Activated CD4-positive, CD25-positive, alpha-beta regulatory T cell treated with anti-CD3 and anti-CD28 coated beads, Interleukin-2, amount 50 U/mL, for 16 hours (primary cell): ENCODE measurements around the gene DECR2.
A peak's percentile ranks its signal among the peaks of the same experiment; 100 is the strongest.
"Not testable (repeated sequence)": the region's sequence is repeated elsewhere in the genome, so short reads cannot be mapped to it uniquely, and the experiment has no call there.

Source experiments
- DNase-seq: peaks from one replicate; pipeline ENCODE4 v3.0.0-alpha.2; 2020; ENCODE audit warnings: low read depth, low spot score

Gene DECR2

GRCh38 chr16:379183-379960 is 22.3 kb upstream of the DECR2 start:
- no peak for DNase-seq

DNA sequence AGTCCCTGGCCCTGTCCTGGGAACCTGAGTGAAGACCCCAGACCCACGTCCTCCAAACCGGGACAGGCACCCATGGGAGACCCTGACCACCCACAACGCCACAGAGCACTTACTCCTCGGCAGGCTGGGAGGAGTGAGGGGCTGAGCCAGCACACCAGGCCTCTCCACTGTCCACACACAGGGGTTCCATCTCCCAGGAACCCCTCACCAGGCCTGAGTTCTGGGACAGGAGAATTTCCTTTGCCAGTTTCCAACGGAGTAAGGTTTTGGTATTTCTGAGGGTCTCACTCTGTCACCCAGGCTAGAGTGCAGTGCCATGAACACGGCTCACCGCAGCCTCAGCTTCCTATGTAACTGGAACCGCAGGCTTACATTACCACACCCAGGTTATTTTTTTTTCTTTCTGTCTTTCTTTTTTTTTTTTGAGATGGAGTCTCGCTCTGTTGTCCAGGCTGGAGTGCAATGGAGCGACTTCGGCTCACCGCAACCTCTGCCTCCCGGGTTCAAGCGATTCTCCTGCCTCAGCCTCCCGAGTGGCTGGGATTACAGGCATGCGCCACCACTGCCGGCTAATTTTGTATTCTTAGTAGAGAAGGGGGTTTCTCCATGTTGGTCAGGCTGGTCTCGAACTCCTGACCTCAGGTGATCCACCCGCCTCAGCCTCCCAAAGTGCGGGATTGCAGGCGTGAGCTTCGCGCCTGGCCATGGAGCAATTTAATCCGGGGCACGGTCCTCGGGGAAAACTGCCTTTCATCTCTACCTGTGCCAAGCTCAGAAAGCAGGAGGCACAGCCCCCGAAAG is 21.5 kb upstream of the DECR2 start:
- DNase-seq: no peak

DNA sequence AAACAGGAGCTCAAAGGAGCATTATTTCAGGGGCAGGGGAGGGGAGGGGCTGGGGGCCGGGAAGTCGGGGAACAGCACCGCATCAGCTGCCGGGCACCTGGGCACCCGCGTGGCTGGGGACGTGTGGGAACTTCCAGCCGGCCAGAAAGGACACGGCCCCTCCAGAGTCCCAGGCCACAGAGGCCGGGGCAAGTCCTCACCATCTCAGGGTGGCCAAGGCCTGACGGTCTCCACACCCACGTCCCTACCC is 21.0 kb upstream of the DECR2 start:
- no peak for DNase-seq

DNA sequence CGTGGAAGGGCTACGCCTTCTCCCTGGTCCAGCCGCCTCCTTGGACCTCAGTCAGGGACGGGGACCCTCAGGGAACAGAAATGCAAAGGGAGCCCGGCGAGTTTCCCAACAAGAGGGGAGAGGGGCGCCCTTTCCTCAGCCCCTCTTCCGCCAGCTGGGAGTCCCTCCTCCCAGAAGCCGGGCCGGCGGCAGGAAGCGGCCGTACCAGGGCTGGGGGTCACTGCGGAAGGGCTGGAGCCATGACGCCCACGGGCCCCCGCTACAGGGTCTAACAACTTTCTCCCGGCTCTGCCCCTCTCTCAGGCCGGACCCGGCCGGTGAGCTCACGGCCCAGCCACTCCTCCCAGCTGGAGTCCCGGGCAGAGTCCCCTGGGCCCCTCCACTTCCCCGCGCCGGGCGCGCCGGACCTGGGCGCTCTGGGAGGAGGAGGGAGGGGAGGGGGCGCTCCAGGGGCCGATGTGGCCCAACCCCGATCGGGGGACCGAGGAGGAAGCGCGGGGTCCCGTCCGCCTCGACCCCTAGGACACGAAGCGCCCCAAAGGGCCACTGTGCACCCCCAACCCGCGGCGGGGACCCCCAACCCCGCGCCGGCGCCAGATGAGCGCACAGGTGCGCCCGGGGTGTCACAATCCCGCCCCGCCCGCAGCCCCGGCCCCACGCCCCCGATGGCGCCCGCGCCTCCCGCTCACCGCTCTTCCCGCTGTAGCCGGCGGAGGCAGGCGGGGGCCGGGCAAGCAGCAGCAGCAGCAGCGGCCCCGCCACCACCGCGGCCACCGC is 20.5 kb upstream of the DECR2 start:
- DNase-seq: no peak

GRCh38 chr16:381789-382717 is 19.6 kb upstream of the DECR2 start, which contains the start of gene PGAP6:
Gene PGAP6, minus strand, starts transcription at chr16:381978. Its CDS starts 157 bp downstream, at chr16:381821.
- peak; percentile 44 for DNase-seq

- DNase-seq: no peak
Measured at GRCh38 chr16:383326-384051, 18.2 kb upstream of the DECR2 start.

DNA sequence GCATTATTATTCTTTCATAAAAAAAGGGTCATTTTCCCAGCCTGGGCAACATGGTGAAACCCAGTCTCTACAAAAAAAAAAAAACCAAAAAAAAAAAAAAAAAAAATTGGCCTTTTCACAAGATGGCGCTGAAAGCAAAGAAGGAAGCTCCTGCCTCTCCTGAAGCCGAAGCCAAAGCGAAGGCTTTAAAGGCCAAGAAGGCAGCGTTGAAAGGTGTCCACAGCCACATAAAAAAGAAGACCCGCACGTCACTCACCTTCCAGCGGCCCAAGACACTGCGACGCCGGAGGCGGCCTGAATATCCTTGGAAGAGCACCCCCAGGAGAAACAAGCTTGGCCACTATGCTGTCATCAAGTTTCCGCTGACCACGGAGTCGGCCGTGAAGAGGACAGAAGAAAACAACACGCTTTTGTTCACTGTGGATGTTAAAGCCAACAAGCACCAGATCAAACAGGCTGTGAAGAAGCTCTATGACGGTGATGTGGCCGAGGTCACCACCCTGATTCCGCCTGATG is 15.0 kb upstream of the DECR2 start:
- DNase-seq: no peak

- DNase-seq: not testable (repeated sequence)
Measured at GRCh38 chr16:387761-388666, 13.7 kb upstream of the DECR2 start.

DNA sequence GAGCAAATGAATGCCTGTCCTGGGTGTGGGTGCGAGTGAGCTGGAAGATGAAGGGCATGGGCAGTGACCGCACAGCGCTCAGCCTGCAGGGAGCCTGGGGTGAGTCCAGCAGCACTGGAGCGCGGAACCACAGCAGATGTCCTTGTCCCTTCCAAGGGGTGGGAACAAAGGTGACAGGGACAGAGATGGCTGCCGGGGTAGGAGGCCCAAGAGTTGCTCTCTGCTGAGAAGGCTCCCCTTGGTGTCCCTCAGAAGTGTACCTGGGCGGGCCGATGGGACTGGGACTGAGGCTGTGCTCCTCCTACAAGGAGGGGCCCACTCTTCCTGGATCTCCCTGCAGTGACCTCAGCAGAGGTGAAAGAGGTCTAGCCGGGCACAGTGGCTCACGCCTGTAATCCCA is 12.3 kb upstream of the DECR2 start:
- DNase-seq: no peak

GRCh38 chr16:391885-392335 is 9.8 kb upstream of the DECR2 start:
- peak; percentile 39 for DNase-seq

DNA sequence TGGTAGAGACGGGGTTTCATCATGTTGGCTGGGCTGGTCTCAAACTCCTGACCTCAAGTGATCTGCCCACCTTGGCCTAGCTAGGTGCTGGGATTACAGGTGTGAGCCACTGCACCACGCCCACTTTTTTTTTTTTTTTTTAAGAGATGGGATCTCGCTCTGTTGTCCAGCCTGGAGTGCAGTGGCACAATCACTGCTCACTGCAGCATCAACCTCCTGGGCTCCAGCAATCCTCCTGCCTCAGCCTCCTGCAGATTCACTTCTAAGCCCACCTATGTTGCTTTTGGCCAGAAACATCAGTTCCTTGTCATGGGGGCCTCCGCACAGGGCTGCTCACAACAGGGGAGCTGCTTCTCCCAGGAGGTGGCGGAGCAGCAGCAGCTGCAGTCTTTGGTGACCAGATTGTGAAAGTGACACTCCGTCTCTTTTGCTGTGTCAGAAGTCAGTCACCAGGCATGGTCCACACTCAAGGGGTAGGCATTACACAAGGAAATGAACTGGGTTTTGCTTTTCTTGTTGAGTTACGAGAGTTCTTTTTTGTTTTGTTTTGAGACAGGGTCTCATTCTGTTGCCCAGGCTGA is 9.1 kb upstream of the DECR2 start:
- DNase-seq: no peak

DNA sequence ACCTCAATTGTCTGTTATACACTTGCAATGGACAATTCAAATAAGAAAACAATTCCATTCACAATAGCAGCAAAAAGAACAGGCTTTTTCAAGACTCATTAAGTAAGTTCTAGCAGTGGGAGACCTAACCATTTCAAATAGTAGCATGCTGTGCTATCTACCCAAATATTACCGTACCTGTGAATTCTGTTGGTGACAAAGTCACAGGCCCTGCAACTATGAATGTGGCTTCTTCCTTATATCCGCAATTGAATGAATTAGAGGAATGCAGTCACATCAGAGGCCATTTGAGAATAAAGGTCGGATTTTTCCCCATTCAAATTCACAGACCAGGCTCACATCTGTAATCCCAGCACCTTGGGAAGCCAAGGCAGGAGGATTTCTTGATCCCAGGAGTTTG is 5.5 kb upstream of the DECR2 start:
- no peak for DNase-seq

- DNase-seq: no peak
Measured at GRCh38 chr16:396605-397004, 5.1 kb upstream of the DECR2 start.

DNA sequence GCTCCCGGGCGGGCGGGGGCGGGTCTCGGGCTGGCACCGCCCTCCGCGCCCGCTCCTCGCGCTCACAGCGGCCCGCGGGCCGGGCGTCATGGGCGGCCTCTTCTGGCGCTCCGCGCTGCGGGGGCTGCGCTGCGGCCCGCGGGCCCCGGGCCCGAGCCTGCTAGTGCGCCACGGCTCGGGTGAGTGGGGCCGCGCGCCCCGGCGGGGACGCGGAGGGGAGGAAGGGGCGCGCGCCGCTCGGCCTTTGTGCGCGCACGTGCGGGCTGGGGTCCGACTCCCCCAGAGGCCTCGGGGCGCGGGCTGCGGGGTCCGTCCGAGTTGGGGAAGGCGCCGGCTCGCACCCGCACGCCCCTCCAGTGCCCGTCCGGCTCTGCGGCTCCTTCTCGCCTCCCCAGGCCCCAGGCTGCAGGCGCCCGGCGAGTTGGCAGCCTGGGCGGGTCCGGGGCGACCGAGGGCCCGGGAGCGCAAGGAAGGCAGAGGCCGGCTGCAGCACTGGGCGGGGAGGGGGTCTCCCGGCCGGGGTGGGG is 4.5 kb upstream of the DECR2 start, which contains the start of gene NME4:
TSS of gene NME4 (plus strand) at position 65 of the 527 bp plus-strand sequence. CDS start at position 89, 24 bp downstream.
- DNase-seq: no peak

- DNase-seq: no peak
Measured at GRCh38 chr16:397736-398332, 3.9 kb upstream of the DECR2 start.

DNA sequence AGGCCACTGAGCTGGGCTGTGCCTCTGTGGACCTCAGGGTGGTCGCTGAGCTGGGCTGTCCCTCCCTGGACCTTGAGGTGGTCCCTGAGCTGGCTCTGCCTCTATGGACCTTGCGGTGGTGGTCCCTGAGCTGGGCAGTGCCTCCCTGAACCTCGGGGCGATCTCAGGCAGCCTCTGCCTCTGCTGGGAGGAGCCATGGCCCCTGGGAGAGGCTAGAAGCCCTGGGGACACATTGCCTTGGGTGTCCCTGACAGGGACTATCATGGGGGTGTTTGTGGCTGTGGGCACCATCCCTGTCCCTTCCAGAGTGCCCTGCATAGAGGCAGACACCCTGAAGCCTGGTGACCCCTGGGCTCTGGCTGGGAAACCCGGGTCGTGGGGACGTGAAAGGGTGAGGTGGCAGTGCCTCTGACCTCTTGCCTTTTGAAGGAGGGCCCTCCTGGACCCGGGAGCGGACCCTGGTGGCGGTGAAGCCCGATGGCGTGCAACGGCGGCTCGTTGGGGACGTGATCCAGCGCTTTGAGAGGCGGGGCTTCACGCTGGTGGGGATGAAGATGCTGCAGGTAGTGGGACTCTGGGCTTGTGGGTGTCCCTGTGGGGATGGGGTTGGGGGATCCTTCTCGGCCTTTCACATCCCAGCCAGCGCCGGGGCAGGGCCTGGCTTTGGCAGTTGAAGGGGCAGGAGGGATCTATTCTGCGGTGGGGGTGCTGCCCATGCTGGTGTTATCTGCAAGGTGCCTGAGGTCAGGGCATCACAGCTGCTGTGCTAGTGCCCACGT is 2.9 kb upstream of the DECR2 start:
- no peak for DNase-seq

DNA sequence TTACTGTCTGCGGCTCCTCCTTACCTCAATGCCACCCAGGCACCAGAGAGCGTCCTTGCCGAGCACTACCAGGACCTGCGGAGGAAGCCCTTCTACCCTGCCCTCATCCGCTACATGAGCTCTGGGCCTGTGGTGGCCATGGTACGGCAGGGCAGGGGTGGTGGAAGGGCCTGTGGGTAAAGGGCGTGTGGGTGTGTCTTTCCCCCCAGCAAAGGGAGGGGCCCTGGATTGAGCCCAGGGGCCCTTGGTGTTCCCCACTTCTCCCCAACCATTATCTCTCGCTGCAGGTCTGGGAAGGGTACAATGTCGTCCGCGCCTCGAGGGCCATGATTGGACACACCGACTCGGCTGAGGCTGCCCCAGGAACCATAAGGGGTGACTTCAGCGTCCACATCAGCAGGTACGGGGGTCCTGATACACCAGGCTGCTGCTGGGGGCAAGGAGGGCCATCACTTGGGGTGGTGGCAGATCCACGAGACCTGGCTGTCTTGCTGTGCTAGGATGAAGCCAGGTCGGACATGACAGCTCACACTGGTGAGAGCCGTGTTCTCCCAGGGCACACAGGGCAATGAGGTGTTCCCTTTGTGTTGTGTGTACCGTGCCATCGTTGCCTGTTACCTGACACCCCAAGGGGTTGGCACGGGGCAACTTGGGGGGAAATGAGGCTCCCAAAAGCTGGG is 2.2 kb upstream of the DECR2 start:
- DNase-seq: no peak
